ENCODE measurements around the gene RELB.

DNA sequence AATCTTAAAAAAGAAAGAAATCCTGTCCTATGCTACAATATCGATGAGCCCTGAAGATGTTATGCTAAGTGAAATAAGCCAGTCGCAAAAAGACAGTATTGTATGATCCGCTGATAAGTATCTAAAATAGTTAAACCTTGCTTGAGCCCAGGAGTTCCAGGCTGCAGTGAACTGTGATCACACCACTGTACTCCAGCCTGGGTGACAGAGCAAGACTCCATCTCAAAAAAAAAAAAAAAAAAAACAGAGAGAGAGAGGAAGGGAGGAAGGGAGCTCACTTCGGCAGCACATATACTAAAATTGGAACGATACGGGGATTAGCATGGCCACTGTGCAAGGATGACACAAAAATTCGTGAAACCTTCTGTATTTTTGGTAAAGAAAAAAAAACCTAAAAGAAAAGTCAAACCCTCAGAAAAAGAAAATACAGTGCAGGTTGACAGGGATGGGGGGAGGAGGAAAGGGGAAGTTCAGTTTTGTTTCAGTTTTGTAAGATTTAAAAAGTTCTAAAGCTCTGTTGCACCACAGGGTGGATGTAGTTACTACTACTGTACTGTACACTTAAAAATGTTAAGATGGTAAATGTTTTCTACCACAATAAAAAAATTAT lies 46.0 kb downstream of the RELB start:
- TF ChIP-seq EZH2 (IDR thresholded peaks at IDR 0.05) (no peak), POLR2AphosphoS5 (IDR thresholded peaks at IDR 0.05; ENCODE audit: borderline replicate concordance, low read depth, low read length) (no peak), FOXP2 (optimal IDR thresholded peaks at IDR 0.05; ENCODE audit: control extremely low read depth, extremely low read length, insufficient read depth) (no peak)
